Naive thymus-derived CD8-positive, alpha-beta T cell (primary cell): Measurements from ENCODE around the gene CXCR5. TPM values are rescaled to one million over a fixed set of nuclear protein-coding genes. Genes with fewer than 3 reads are reported as not detected.

ENCODE experiments used
- ATAC-seq, 2 donors: fragments of 150-1000 bp; cut with Tn5 transposase in 1 of 2; sonication (Bioruptor Pico), chemical (Tn5 transposase) in 1 of 2; 1 replicate in 1 of 2; 2 replicates in 1 of 2; pipeline ENCODE4 v1.10.0; 2021; ENCODE audit warnings: mild to moderate bottlenecking in 2 of 2, moderate library complexity in 2 of 2
- POLR2A ChIA-PET: fragments of 350-600 bp; sonication (Branson Sonifier 250); formaldehyde crosslinking; loops from one replicate; lab custom pipeline; 2021; ENCODE audit warnings: antibody characterized with exemption; lab: Charles Lee
- DNase-seq, 10 donors: peaks; one replicate each; pipeline versions ENCODE4 v3.0.0 to v3.0.0-alpha.2; 2020 to 2022
- H3K27ac Mint-ChIP-seq, 10 donors: one replicate each; pipeline ENCODE4 v1.8.0; 2020 to 2022; ENCODE audit warnings: mild to moderate bottlenecking in 10 of 10, mixed read lengths in 10 of 10, moderate library complexity in 4 of 10, inconsistent platforms in 1 of 10
- H3K27me3 Mint-ChIP-seq, 5 donors: one replicate each; pipeline ENCODE4 v1.8.0; 2021 to 2022; ENCODE audit warnings: mixed read lengths in 5 of 5
- H3K36me3 Mint-ChIP-seq, 3 donors: one replicate each; pipeline ENCODE4 v1.8.0; 2020 to 2022; ENCODE audit warnings: mixed read lengths in 3 of 3, mild to moderate bottlenecking in 2 of 3, inconsistent platforms in 1 of 3
- H3K4me1 Mint-ChIP-seq, 4 donors: one replicate each; pipeline ENCODE4 v1.8.0; 2021 to 2022; ENCODE audit warnings: mixed read lengths in 4 of 4
- H3K4me3 Mint-ChIP-seq, 10 donors: one replicate each; pipeline ENCODE4 v1.8.0; 2020 to 2022; ENCODE audit warnings: mild to moderate bottlenecking in 10 of 10, mixed read lengths in 10 of 10, moderate library complexity in 6 of 10, inconsistent platforms in 1 of 10
- H3K9me3 Mint-ChIP-seq, 9 donors: one replicate each; pipeline ENCODE4 v1.8.0; 2020 to 2022; ENCODE audit warnings: mixed read lengths in 9 of 9, mild to moderate bottlenecking in 3 of 9, inconsistent platforms in 1 of 9, moderate library complexity in 1 of 9
- polyA plus RNA-seq, 3 donors: library from polyadenylated mRNA; unstranded; fragments of 300-500 nt; fragmentation: Illumina TruSeq; gene quantifications; one replicate each; pipeline ENCODE4 v1.2.3, GENCODE V29; 2021
- total RNA-seq, 8 experiments: library from RNA in 2 of 8; stranded (reverse) in 2 of 8; gene quantifications; one replicate each; pipeline ENCODE4 v1.2.3 and lab custom pipeline; 2021 to 2026

CXCR5 gene
- total and polyA plus RNA-seq, 5 experiments from 2014 or later, result 0.17 to 3.5 (median 0.63) TPM

DNA sequence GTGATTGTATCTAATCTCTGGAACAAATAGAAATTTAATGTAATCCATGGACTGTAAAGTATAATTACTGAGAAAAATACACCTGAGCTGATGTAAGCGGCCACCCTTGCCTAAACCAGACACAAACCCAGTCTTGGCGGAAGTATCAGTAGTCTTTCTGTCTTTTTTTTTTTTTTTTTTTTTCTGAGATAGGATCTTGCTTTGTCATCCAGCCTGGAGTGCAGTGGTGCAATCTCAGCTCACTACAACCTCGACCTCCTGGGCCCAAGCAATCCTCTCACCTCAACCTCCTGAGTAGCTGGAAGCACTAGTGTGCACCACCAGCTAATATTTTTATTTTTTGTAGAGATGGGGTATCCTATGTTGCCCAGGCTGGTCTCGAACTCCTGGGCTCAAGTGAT, 5.5 kb upstream of the CXCR5 start:
- Mint-ChIP-seq H3K4me1 (peaks cover 47 to 93% (median 91%) of the 10 kb centered on the region in 4 donors), H3K36me3 (no peaks in the 10 kb centered on the region), H3K4me3 (peak overlapping the region; percentile 25 to 85 (median 64)), H3K27me3 (no peaks in the 10 kb centered on the region), H3K27ac (peak overlapping the region; percentile 97 to 100 (median 100)), H3K9me3 (no peaks in the 10 kb centered on the region)
- POLR2A ChIA-PET, result interaction anchor here (0.6 to 14.1 kb wide), 13 partner anchors 8 to 543 kb away, joined by 3 to 503 read pairs (median 7); partner anchors contain the start of genes BCL9L and DDX6
- peak; percentile 11 to 24 for ATAC-seq
- DNase-seq, result peak in 4 of 10 donors; percentile 30 to 67 (median 56)

DNA sequence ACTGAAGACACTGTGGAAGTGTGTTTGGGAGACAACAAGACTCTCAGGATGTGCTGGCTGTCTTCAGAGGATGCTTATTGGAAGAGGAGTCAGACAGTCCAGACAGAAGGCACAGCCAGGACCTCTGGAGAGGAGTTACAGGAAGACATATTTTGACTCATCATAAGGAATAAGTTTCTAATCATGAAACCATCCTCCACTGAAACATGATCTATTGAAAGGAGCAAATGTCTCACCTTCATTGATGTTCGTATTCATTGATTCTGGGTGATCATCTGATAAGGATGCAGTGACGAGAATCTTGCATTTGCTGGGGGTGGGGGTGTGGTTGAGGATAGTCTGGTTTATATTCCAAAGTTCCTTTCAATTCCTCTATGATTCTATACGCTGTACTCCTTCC, 2.5 kb upstream of the CXCR5 start:
- H3K4me3 Mint-ChIP-seq, result peak overlapping the region in 1 of 10 donors; percentile 33
- ATAC-seq (no peak), DNase-seq (no peak)
- peaks cover 33 to 83% (median 82%) of the 10 kb centered on the region in 4 donors for H3K4me1 Mint-ChIP-seq
- peak overlapping the region in 6 of 10 donors; percentile 21 to 100 (median 46) for H3K27ac Mint-ChIP-seq
- H3K9me3 Mint-ChIP-seq, result no peaks in the 10 kb centered on the region
- no peaks in the 10 kb centered on the region for H3K27me3 Mint-ChIP-seq
- H3K36me3 Mint-ChIP-seq, result no peaks in the 10 kb centered on the region
- POLR2A ChIA-PET, result interaction anchor here (3.0 to 5.9 kb wide), 3 partner anchors 11 to 90 kb away, joined by 17 to 126 read pairs (median 37); partner anchors contain the start of gene DDX6

DNA sequence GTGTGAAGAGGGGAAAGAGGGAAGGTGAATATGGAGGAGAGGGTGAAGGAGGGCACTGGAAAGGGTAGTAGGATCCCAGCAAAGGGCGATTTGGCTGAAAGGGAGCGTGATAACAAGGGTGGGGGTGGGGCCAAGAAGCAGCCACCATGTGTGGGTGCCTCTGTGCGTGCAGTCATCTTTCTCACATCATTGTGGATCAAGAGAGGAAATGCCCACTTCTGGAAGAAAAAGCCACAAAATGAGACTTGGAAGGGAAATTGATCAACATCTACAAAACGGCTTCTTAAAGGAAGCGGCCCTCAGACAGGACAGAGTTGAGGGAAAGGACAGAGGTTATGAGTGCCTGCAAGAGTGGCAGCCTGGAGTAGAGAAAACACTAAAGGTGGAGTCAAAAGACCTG, 1.2 kb upstream of the CXCR5 start:
- ATAC-seq (no peak), DNase-seq (no peak)
- peak overlapping the region in 2 of 10 donors; percentile 15 to 23 for H3K4me3 Mint-ChIP-seq
- H3K4me1 Mint-ChIP-seq, result peaks cover 31 to 81% (median 80%) of the 10 kb centered on the region in 4 donors
- H3K27ac Mint-ChIP-seq, result peak overlapping the region in 7 of 10 donors; percentile 37 to 84 (median 81)
- no peaks in the 10 kb centered on the region for H3K27me3 Mint-ChIP-seq
- POLR2A ChIA-PET, result interaction anchor here (1.1 to 3.3 kb wide), 5 partner anchors 10 to 92 kb away, joined by 3 to 37 read pairs (median 16); partner anchors contain the start of gene DDX6
- no peaks in the 10 kb centered on the region for H3K36me3 Mint-ChIP-seq
- H3K9me3 Mint-ChIP-seq, result no peaks in the 10 kb centered on the region

DNA sequence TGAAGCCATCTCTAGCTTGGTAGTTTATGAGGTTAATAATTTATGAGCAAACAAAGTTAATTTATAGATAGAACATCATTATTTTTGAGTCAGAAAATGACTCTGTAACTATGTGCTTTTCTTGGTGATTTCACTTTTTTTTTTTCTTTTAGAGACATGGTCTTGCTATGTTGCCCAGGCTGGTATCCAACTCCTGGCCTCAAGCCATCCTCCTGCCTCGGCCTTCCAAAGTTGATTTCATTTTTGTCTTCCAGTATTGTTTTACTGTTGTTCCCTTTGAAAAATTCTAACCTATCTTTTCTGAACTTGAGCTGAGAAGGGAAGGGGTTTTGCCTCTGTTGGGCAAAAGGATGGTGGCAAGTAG, 706 bp upstream of the CXCR5 start:
- POLR2A ChIA-PET, result interaction anchor here (1.1 to 3.3 kb wide), 5 partner anchors 9 to 92 kb away, joined by 3 to 37 read pairs (median 16); partner anchors contain the start of gene DDX6
- DNase-seq (no peak), ATAC-seq (no peak)
- no peaks in the 10 kb centered on the region for H3K27me3 Mint-ChIP-seq
- H3K4me1 Mint-ChIP-seq, result peaks cover 33 to 81% (median 80%) of the 10 kb centered on the region in 4 donors
- H3K4me3 Mint-ChIP-seq, result peak overlapping the region in 1 of 10 donors; percentile 88
- no peaks in the 10 kb centered on the region for H3K9me3 Mint-ChIP-seq
- H3K27ac Mint-ChIP-seq, result peak overlapping the region in 9 of 10 donors; percentile 37 to 84 (median 75)
- no peaks in the 10 kb centered on the region for H3K36me3 Mint-ChIP-seq

DNA sequence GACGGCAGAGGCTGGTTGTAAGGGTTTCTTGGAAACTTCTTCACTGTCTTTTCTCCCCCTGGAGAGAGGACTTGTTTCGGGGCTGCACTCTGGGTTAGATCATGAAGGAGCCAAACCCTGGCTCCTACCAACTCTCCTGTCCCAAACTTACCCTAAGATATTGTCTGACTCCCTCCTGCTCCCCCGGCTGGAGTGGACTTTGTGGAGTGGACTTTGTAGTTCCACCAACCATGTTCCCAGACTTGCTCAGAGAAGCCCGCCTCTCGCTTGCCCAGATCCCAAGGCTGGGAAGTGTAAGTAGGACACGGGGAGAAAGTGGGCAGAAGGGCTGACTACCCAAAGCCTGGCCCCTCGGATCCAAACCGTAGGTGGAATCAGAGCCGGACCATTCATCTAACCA, 1.2 kb downstream of the CXCR5 start:
- Mint-ChIP-seq H3K36me3 (no peaks in the 10 kb centered on the region), H3K4me1 (peaks cover 40 to 82% (median 81%) of the 10 kb centered on the region in 4 donors), H3K27me3 (no peaks in the 10 kb centered on the region), H3K4me3 (peak overlapping the region in 2 of 10 donors; percentile 63 to 88), H3K27ac (peak overlapping the region in 6 of 10 donors; percentile 31 to 83 (median 60)), H3K9me3 (no peaks in the 10 kb centered on the region)
- POLR2A ChIA-PET, result interaction anchor here (2.5 to 3.3 kb wide), 2 partner anchors 10 to 94 kb away, joined by 11 to 37 read pairs; partner anchors contain the start of gene DDX6
- peak in 1 of 10 donors; percentile 21 for DNase-seq
- no peak for ATAC-seq

DNA sequence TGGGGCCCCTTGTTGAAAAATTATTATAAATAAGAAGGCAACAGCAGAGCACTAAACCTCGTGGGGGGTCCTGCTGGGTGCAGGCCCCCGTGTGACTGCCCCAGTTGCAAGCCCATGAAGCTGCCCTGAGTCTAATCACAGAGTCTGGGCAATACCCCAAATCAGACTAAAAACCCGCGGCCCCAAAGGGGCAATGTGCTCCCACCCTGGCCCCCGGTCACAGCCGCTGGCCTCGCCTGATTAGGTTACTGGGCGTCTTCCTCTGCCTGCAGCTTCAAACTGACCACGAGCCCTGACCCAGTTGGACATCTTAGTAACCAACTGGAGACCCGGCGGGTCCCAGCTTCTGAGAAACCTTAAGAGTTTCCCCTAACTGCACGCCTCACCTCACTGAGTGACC, 1.6 kb downstream of the CXCR5 start:
- peak overlapping the region in 2 of 10 donors; percentile 6 to 99 for H3K27ac Mint-ChIP-seq
- H3K4me1 Mint-ChIP-seq, result peaks cover 43 to 85% (median 81%) of the 10 kb centered on the region in 4 donors
- ATAC-seq, result no peak
- peak overlapping the region in 1 of 10 donors; percentile 88 for H3K4me3 Mint-ChIP-seq
- H3K27me3 Mint-ChIP-seq, result no peaks in the 10 kb centered on the region
- no peaks in the 10 kb centered on the region for H3K9me3 Mint-ChIP-seq
- DNase-seq, result peak in 1 of 10 donors; percentile 45
- H3K36me3 Mint-ChIP-seq, result peaks cover 0 to 1% (median 0%) of the 10 kb centered on the region in 3 donors
- POLR2A ChIA-PET, result interaction anchor here (1.4 to 2.5 kb wide), 2 partner anchors 10 to 15 kb away, joined by 5 to 11 read pairs; no protein-coding TSS in a partner anchor

DNA sequence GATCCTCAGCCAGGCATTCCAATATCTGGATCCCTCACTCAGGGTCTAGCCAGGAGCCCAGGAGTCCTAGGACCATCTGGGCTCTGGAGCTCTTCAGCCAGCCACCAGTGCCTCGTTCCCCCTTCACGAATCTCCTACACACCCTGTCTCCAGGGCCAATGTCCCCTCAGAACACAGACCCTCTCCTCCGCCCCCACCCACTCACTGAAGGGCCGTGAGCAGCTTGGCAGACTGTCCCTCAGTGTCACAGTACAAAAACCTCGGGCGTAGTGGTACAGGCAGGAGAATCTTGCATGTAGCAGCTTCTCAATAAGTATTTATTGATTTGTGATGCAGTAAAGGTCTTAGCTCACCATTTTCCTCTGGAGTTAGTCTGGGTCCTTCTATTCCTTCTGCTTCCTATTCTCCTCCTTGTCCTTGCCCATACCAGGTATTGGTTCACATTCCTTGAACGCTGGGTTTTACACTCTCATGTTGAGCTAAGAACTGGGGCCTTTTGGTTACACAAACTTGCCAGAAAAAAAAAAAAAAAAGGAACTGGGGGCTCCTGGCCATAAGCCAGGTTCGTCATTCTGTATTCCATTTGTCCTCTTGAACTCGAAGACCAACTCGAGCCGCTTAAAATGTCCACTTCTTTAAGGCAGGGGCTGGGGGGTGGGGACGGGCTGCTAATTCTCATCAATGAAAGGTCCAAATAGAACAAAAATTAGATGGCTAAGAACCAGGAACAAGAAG, 2.3 kb downstream of the CXCR5 start:
- H3K27ac Mint-ChIP-seq, result peak overlapping the region in 5 of 10 donors; percentile 6 to 99 (median 43)
- peak overlapping the region in 1 of 10 donors; percentile 75 for H3K4me3 Mint-ChIP-seq
- ATAC-seq (no peak), DNase-seq (peak in 1 of 10 donors; percentile 23)
- no peaks in the 10 kb centered on the region for H3K9me3 Mint-ChIP-seq
- peaks cover 43 to 86% (median 82%) of the 10 kb centered on the region in 4 donors for H3K4me1 Mint-ChIP-seq
- peaks cover 0 to 2% (median 0%) of the 10 kb centered on the region in 3 donors for H3K36me3 Mint-ChIP-seq
- no peaks in the 10 kb centered on the region for H3K27me3 Mint-ChIP-seq
- POLR2A ChIA-PET, result interaction anchor here (0.7 to 2.5 kb wide), 5 partner anchors 9 to 60 kb away, joined by 4 to 11 read pairs (median 5); no protein-coding TSS in a partner anchor

DNA sequence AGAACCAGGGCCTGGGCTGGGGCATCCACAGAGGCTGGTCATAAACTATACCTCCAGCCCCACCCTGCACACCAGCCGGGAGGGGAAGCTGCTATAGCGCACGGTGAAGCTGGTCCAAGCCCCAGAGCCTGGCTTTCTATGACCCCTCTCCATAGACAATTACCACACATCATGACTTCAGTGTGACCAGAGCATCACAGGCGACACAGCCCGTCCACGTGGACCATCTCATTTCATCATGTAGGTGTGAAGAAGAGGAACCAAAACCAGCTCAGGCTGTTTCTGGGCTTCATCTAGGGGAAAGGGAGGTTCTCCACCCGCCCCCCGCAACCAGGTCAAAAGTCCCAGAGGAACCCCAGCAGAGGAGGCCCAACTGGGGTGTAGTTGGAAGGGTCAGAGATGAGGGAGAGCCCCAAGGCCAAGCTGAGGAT, 3.0 kb downstream of the CXCR5 start:
- ATAC-seq (no peak), DNase-seq (peak in 1 of 10 donors; percentile 54)
- POLR2A ChIA-PET, result interaction anchor here (1.0 to 2.5 kb wide), 3 partner anchors 9 to 18 kb away, joined by 5 to 11 read pairs (median 5); no protein-coding TSS in a partner anchor
- peak overlapping the region in 6 of 10 donors; percentile 57 to 99 (median 79) for H3K27ac Mint-ChIP-seq
- peaks cover 39 to 86% (median 81%) of the 10 kb centered on the region in 4 donors for H3K4me1 Mint-ChIP-seq
- H3K9me3 Mint-ChIP-seq, result no peaks in the 10 kb centered on the region
- H3K27me3 Mint-ChIP-seq, result no peaks in the 10 kb centered on the region
- peak overlapping the region in 4 of 10 donors; percentile 27 to 75 (median 59) for H3K4me3 Mint-ChIP-seq
- peaks cover 0 to 2% (median 0%) of the 10 kb centered on the region in 3 donors for H3K36me3 Mint-ChIP-seq

DNA sequence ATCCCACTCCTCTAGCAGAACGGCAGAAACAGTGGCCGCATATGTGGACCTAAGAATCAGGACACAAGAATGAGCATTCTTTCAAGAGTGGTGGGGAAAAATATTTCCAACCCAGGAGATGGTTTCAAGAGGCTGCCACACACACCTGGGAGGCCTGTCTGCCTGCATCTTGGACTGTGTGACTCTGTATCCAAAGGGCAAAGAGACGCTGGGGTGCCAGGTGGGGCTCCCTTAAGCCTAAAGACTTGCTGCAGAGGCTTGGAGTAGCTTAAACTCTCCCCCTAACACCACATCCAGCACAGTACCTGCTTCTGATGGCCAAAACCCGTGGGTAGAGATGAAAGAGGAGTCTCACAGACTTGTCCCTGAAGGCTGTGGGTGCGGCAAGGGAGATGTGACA, 3.5 kb downstream of the CXCR5 start:
- POLR2A ChIA-PET, result no interaction called here
- ATAC-seq (no peak), DNase-seq (peak in 1 of 10 donors; percentile 55)
- peak overlapping the region in 1 of 10 donors; percentile 75 for H3K4me3 Mint-ChIP-seq
- peaks cover 42 to 89% (median 85%) of the 10 kb centered on the region in 4 donors for H3K4me1 Mint-ChIP-seq
- H3K36me3 Mint-ChIP-seq, result peaks cover 0 to 2% (median 0%) of the 10 kb centered on the region in 3 donors
- no peaks in the 10 kb centered on the region for H3K27me3 Mint-ChIP-seq
- H3K9me3 Mint-ChIP-seq, result no peaks in the 10 kb centered on the region
- H3K27ac Mint-ChIP-seq, result peak overlapping the region in 5 of 10 donors; percentile 57 to 99 (median 81)

DNA sequence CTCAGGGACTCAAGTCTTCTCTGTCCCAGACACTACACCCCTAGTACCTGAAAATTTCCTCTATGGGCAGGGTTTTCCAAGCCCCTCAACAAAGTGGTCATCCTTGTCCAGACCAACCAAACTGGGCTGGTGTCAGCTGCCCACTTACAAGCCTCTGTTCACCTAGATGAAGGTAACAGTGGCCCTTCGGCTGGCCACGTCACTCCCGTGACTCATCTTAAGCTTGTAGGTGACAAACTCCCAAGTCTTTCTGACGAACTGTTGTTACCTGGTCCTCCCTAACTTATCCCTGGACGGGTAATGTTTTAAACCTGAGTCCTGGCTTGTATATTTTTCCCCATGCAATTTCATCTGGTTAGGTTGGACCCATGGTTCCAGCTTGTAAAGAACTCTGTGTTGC, 4.7 kb downstream of the CXCR5 start:
- H3K27ac Mint-ChIP-seq, result peak overlapping the region in 7 of 10 donors; percentile 2 to 99 (median 75)
- H3K4me1 Mint-ChIP-seq, result peaks cover 40 to 89% (median 86%) of the 10 kb centered on the region in 4 donors
- ATAC-seq (no peak), DNase-seq (peak in 1 of 10 donors; percentile 44)
- H3K4me3 Mint-ChIP-seq, result peak overlapping the region in 1 of 10 donors; percentile 30
- H3K9me3 Mint-ChIP-seq, result no peaks in the 10 kb centered on the region
- H3K36me3 Mint-ChIP-seq, result peaks cover 0 to 2% (median 0%) of the 10 kb centered on the region in 3 donors
- POLR2A ChIA-PET, result interaction anchor here (0.7 to 1.4 kb wide), 2 partner anchors 173 to 189 kb away, joined by 3 to 5 read pairs; no protein-coding TSS in a partner anchor
- H3K27me3 Mint-ChIP-seq, result no peaks in the 10 kb centered on the region

DNA sequence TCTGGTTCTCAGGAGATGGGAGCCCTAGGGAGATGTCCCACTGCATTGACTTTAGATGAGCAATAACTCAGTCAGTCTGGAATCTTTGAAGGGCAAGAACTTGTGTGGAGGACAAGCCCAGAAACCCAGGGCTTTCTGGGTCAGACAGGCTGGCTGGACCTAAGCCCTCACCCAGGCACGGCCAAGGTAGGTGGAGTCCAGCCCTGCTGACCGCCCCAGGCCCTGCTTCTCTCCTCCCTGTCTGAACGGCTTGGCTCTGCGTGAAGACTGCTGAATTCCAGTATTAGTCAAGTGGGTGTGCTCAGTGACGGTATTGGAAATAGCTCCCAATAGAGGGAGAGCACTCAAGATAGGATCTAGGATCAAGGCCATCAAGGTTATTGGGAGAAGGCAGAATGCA, 6.1 kb downstream of the CXCR5 start:
- H3K4me1 Mint-ChIP-seq, result peaks cover 50 to 91% (median 90%) of the 10 kb centered on the region in 4 donors
- H3K36me3 Mint-ChIP-seq, result peaks cover 0 to 4% (median 2%) of the 10 kb centered on the region in 3 donors
- H3K4me3 Mint-ChIP-seq, result peak overlapping the region in 5 of 10 donors; percentile 3 to 49 (median 30)
- no peaks in the 10 kb centered on the region for H3K9me3 Mint-ChIP-seq
- H3K27ac Mint-ChIP-seq, result peak overlapping the region in 9 of 10 donors; percentile 65 to 99 (median 89)
- DNase-seq (peak in 1 of 10 donors; percentile 47), ATAC-seq (no peak)
- POLR2A ChIA-PET, result interaction anchor here (1.1 to 7.4 kb wide), 2 partner anchors 10 to 21 kb away, joined by 3 to 130 read pairs; no protein-coding TSS in a partner anchor
- H3K27me3 Mint-ChIP-seq, result no peaks in the 10 kb centered on the region

DNA sequence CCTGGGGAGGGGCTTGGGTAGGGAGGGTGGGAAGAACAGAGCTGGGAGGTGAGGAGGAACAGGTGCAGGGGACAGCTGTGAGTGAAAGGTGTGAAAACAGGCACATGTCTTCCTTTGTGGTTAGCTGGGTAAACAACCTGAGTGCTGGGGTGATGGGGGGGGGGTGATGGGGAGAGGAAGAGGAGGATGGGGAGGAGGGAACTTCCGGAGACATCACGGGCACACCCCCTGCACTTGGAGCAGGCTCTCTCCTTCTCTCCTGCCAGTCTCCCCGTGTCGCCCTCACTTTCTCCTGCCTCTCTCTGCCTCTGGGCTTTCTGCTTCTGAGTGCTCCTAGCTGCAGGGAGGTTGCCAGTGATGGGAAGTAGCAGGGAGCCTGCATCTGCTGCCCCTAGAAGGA, 8.8 kb downstream of the CXCR5 start:
- POLR2A ChIA-PET, result interaction anchor here (0.5 to 7.4 kb wide), 12 partner anchors 9 to 193 kb away, joined by 3 to 130 read pairs (median 4); partner anchors contain the start of gene CXCR5
- H3K4me3 Mint-ChIP-seq, result peak overlapping the region; percentile 62 to 91 (median 77)

More for the DNA sequence above, 8.8 kb downstream of the CXCR5 start:
- H3K36me3 Mint-ChIP-seq, result peaks cover 0 to 15% (median 4%) of the 10 kb centered on the region in 3 donors
- no peaks in the 10 kb centered on the region for H3K27me3 Mint-ChIP-seq
- H3K9me3 Mint-ChIP-seq, result no peaks in the 10 kb centered on the region
- H3K4me1 Mint-ChIP-seq, result peaks cover 59 to 99% (median 99%) of the 10 kb centered on the region in 4 donors
- DNase-seq, result peak in 9 of 10 donors; percentile 45 to 81 (median 60)
- H3K27ac Mint-ChIP-seq, result peak overlapping the region; percentile 92 to 99 (median 98)
- peak; percentile 46 to 57 for ATAC-seq
